ENCODE measurements around the gene GP9.
"Not testable (repeated sequence)": the region's sequence is repeated elsewhere in the genome, so short reads cannot be mapped to it uniquely, and the experiment has no call there.

- TF ChIP-seq CTCF (IDR thresholded peaks at IDR 0.05; ENCODE audit: low read depth, low read length); POLR2A (IDR thresholded peaks at IDR 0.05; ENCODE audit: extremely low read depth, insufficient read length): not testable (repeated sequence)
These were observed 7.1 kb downstream of the GP9 start for GRCh38 chr3:129067719-129068118.
